ENCODE results near the gene RLN3.

Gene RLN3

DNA sequence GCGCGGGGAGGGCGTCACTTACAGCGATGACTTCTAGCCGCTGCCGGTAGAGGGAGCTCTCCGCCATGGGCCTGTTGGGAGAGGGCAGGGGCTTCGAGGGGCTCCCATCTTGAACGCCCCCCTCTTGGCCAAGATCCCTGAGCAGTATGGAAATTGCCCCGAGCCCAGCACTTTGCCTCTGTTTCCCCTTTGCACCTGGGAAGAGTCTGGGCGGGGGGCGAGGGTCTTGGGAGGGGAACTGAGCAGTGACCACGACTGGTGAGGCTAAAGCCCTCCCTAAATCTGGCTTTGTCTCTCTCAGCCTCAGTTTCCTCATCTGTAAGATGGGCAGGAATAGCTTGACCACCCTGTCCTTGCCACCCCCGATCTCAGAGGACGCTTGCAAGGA is 31.1 kb downstream of the RLN3 start:
- H3K27ac ChIP-seq = no peak overlapping the region
- TF ChIP-seq ZFX (IDR thresholded peaks at IDR 0.05) = no peak
- TF ChIP-seq, protein P1, sequence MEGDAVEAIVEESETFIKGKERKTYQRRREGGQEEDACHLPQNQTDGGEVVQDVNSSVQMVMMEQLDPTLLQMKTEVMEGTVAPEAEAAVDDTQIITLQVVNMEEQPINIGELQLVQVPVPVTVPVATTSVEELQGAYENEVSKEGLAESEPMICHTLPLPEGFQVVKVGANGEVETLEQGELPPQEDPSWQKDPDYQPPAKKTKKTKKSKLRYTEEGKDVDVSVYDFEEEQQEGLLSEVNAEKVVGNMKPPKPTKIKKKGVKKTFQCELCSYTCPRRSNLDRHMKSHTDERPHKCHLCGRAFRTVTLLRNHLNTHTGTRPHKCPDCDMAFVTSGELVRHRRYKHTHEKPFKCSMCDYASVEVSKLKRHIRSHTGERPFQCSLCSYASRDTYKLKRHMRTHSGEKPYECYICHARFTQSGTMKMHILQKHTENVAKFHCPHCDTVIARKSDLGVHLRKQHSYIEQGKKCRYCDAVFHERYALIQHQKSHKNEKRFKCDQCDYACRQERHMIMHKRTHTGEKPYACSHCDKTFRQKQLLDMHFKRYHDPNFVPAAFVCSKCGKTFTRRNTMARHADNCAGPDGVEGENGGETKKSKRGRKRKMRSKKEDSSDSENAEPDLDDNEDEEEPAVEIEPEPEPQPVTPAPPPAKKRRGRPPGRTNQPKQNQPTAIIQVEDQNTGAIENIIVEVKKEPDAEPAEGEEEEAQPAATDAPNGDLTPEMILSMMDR (conservative IDR thresholded peaks at IDR 0.05) = peak; percentile 80

DNA sequence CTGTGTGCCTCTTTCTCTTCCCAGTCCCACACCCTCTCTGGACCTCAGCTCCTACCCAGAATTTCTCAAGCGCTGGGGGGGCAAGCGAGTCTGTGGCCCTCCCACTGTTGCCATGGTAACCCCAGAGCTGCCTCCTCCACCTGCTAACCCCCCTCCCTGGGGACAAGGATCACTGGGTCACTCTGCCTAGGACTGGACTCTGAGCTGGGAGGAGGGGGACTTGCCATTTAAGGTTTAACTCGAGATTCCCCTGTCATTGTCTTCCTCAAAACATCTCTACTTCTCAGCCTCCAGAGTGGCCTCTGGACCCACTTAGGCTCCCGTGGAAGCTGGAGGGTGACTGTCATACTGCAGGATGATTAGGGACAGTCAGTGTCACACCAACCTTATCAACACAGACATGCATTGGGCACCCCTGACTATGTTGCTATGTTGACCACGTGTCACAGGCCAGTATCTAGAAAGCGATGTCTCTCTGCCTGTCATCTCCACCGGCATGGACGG is 31.8 kb downstream of the RLN3 start:
- H3K27ac ChIP-seq = no peak overlapping the region
- TF ChIP-seq, protein P1 (conservative IDR thresholded peaks at IDR 0.05) = no peak
- TF ChIP-seq ZFX (IDR thresholded peaks at IDR 0.05) = no peak

DNA sequence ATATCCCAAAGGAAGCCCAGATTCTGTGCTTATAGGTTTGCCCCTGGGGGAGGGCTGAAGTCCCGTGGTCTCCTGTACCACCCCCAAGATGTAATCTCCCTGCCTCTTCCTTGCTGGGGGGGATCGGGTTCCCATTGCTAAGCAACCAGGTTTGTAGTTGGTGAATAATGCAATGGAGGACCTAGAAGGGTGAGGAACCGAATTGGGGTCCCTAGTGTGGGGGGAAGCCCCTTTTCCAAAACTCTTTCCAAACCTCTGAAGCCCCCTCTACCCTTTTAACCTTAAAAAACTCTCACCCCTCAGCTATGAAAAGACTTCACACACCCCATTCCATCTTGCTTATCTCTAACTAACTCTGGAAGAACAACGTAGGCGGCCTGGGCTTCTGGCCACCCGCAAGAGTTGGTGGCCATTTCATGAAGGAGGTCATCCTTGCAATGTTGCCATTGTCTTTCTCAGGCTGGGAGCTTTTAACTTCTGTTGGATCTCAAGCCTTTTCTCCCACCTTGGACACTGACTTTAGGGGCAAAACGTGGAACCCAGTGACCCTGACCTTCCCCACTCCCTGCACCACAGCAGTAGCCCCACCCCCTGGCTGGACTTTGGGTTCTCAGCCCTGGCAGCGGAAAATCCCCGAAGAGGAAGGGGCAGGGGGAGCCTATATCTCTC is 33.3 kb downstream of the RLN3 start:
- TF ChIP-seq ZFX (IDR thresholded peaks at IDR 0.05) = no peak
- TF ChIP-seq, protein P1 (conservative IDR thresholded peaks at IDR 0.05) = no peak
- H3K27ac ChIP-seq = no peak overlapping the region

DNA sequence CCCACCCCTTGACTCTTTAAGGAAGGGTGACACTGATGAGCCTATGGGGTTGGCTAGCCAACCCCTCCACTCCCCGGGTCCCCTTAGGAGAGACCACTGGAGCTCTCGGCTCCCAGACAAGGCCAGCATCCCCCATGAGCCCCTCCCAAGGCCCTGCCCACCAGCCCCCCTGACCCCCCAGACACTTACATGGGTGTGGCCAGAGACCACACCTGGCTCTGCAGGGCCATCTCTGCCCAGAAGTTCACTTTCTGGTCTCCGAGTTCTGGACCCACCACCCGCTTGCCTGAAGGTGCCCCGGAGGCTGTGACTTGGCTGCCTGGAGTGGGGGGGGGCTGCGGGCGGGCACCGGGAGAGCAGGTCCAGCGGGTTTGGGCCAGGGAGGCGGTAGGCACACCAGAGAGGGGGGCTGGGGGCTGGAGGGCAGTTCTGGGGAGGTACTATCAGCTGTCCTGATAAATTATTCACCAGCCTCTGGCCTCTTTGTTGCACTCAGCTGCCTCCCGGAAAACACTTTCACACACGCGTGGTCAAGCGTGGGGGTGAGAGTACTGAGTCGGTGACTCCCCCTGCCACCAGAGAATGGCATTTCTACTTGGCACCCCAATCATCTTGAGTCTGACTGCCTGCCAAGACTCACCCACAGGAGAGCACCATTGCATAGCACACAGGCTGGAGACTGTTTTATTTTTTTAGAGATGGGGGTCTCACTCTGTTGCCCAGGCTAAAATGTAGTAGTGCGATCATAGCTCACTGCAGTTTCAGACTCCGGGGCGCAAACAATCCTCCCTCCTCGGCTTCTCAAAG is 34.0 kb downstream of the RLN3 start, which contains the start of gene PALM3:
PALM3 (minus strand) TSS at position 326 of the 807 bp plus-strand sequence; CDS start at position 230, 96 bp downstream.
- TF ChIP-seq, protein P1 (conservative IDR thresholded peaks at IDR 0.05) = no peak
- no peak for TF ChIP-seq ZFX (IDR thresholded peaks at IDR 0.05)
- no peak within 1 kb of the TSS for H3K27ac ChIP-seq

DNA sequence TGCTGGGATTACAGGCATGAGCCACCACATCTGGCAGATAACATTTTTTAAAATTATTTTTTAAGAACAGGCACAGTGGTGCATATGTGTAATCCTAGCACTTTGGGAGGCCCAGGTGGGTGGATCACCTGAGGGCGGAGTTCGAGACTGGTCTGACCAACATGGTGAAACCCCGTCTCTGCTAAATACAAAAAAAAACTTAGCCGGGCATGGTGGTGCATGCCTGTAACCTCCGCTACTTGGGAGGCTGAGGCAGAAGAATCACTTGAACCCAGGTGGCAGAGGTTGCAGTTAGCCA is 34.6 kb downstream of the RLN3 start:
- H3K27ac ChIP-seq = no peak overlapping the region
- TF ChIP-seq ZFX (IDR thresholded peaks at IDR 0.05) = no peak
- TF ChIP-seq, protein P1 (conservative IDR thresholded peaks at IDR 0.05) = no peak

DNA sequence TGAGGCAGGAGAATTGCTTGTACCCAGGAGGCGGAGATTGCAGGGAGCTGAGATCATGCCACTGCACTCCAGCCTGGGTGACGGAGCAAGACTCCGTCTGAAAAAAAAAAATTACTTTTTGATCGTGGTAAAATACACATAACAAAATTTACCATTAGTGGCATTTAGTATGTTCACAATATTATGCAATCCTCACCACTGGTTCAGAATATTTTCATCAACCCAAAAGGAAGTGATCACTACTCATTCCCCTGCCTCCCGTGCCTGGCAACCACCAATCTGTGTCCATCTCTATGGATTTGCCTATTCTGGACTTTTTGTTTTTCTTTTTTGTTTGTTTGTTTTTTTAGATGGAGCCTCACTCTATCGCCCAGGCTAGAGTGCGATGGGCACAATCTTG is 35.2 kb downstream of the RLN3 start:
- TF ChIP-seq ZFX (IDR thresholded peaks at IDR 0.05) = no peak
- TF ChIP-seq, protein P1 (conservative IDR thresholded peaks at IDR 0.05) = no peak

DNA sequence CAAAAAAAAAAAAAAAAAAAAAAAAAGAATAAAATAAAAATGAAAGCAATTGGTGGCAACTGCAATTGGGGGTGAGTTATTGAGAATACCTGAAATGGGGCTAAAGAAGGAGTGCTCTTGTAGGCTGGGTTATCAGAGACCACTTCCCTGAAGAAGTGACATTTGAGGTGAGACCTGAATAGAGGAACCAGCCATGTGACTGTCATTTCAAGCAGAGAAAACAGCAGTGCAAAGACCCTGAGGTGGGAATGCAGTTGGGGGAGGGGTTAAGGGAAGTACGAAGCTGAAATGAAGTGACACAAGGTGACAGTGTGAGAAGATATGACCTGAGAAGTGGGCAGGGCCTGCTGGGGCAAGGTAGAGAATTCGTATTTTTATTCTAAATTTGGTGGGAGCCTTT is 38.2 kb downstream of the RLN3 start:
- H3K27ac ChIP-seq = no peak overlapping the region
- TF ChIP-seq, protein P1 (conservative IDR thresholded peaks at IDR 0.05) = no peak
- no peak for TF ChIP-seq ZFX (IDR thresholded peaks at IDR 0.05)

More for the DNA sequence above, 35.2 kb downstream of the RLN3 start:
- no peak overlapping the region for H3K27ac ChIP-seq

Measured in C4-2B (cell line).